T-helper 17 cell (primary cell): ENCODE measurements around the gene NCOA6. TPM values are rescaled to one million over a fixed set of nuclear protein-coding genes. Genes with fewer than 3 reads are reported as not detected.
"Not testable (repeated sequence)": the region's sequence is repeated elsewhere in the genome, so short reads cannot be mapped to it uniquely, and the experiment has no call there.

Experiments
- ATAC-seq: fragments of 150-1000 bp; cut with Tn5 transposase; 2 replicates; pipeline ENCODE4 v1.10.0; 2021; ENCODE audit warnings: mild to moderate bottlenecking, moderate library complexity
- DNase-seq, 3 donors: peaks; one replicate each; pipeline versions ENCODE4 v3.0.0 to v3.0.0-alpha.2; 2020 to 2021
- H3K9me3 ChIP-seq: one replicate; pipeline ENCODE4 v1.7.0; 2013; ENCODE audit warnings: low read length, mild to moderate bottlenecking; ENCODE audit not compliant: control insufficient read depth, poor library complexity, severe bottlenecking
- H3K27ac Mint-ChIP-seq: one replicate; pipeline ENCODE4 v1.8.0; 2022; ENCODE audit warnings: mild to moderate bottlenecking, moderate library complexity, mixed read lengths
- H3K27me3 Mint-ChIP-seq: one replicate; pipeline ENCODE4 v1.8.0; 2022; ENCODE audit warnings: mixed read lengths
- H3K36me3 Mint-ChIP-seq: one replicate; pipeline ENCODE4 v1.8.0; 2022; ENCODE audit warnings: low read depth, mixed read lengths
- H3K4me1 Mint-ChIP-seq: one replicate; pipeline ENCODE4 v1.8.0; 2022; ENCODE audit warnings: mild to moderate bottlenecking, mixed read lengths
- H3K4me3 Mint-ChIP-seq: one replicate; pipeline ENCODE4 v1.8.0; 2022; ENCODE audit warnings: mild to moderate bottlenecking, moderate library complexity, mixed read lengths
- total RNA-seq, 4 donors: library from RNA in 2 of 4; stranded (reverse) in 2 of 4; gene quantifications; one replicate each; pipeline ENCODE4 v1.2.3 and lab custom pipeline; 2022 to 2026

NCOA6 gene
- total RNA-seq, 2 donors from 2014 or later: 26.3 to 30.7 TPM

GRCh38 chr20:34820805-34821578, 4.5 kb downstream of the NCOA6 start:
- peak overlapping the region; percentile 63 for H3K27ac Mint-ChIP-seq
- peaks cover 51% of the 10 kb centered on the region for H3K4me1 Mint-ChIP-seq
- peaks cover 7% of the 10 kb centered on the region for H3K36me3 Mint-ChIP-seq
- DNase-seq (no peak), ATAC-seq (no peak)
- H3K9me3 ChIP-seq: no peaks in the 10 kb centered on the region
- no peak overlapping the region for H3K4me3 Mint-ChIP-seq
- H3K27me3 Mint-ChIP-seq: no peaks in the 10 kb centered on the region

GRCh38 chr20:34817801-34818200, 7.7 kb downstream of the NCOA6 start:
- H3K4me1 Mint-ChIP-seq: peaks cover 43% of the 10 kb centered on the region
- peaks cover 2% of the 10 kb centered on the region for H3K36me3 Mint-ChIP-seq
- H3K27ac Mint-ChIP-seq: no peak overlapping the region
- no peak overlapping the region for H3K4me3 Mint-ChIP-seq
- H3K27me3 Mint-ChIP-seq: no peaks in the 10 kb centered on the region
- H3K9me3 ChIP-seq: no peaks in the 10 kb centered on the region
- no peak for DNase-seq
- no peak for ATAC-seq

- H3K36me3 Mint-ChIP-seq: no peaks in the 10 kb centered on the region
- no peak overlapping the region for H3K4me3 Mint-ChIP-seq
- ATAC-seq: no peak
- no peak for DNase-seq
- H3K27me3 Mint-ChIP-seq: no peaks in the 10 kb centered on the region
- H3K9me3 ChIP-seq: no peaks in the 10 kb centered on the region
- H3K4me1 Mint-ChIP-seq: peaks cover 37% of the 10 kb centered on the region
- no peak overlapping the region for H3K27ac Mint-ChIP-seq
Observed at GRCh38 chr20:34817072-34817471, 8.4 kb downstream of the NCOA6 start.

GRCh38 chr20:34815636-34816035, 9.8 kb downstream of the NCOA6 start:
- Mint-ChIP-seq H3K4me1 (peaks cover 27% of the 10 kb centered on the region), H3K4me3 (no peak overlapping the region), H3K27ac (peak overlapping the region; percentile 72), H3K36me3 (no peaks in the 10 kb centered on the region), H3K27me3 (no peaks in the 10 kb centered on the region)
- no peak for DNase-seq
- H3K9me3 ChIP-seq: no peaks in the 10 kb centered on the region
- no peak for ATAC-seq

- no peak overlapping the region for H3K4me3 Mint-ChIP-seq
- H3K9me3 ChIP-seq: no peaks in the 10 kb centered on the region
- H3K4me1 Mint-ChIP-seq: peaks cover 12% of the 10 kb centered on the region
- DNase-seq (no peak), ATAC-seq (no peak)
- no peaks in the 10 kb centered on the region for H3K27me3 Mint-ChIP-seq
- H3K36me3 Mint-ChIP-seq: no peaks in the 10 kb centered on the region
- H3K27ac Mint-ChIP-seq: no peak overlapping the region
Observed at GRCh38 chr20:34808583-34808982, 16.9 kb downstream of the NCOA6 start.

GRCh38 chr20:34807944-34808465, 17.4 kb downstream of the NCOA6 start:
- not testable (repeated sequence) for ATAC-seq, H3K27me3 Mint-ChIP-seq, H3K9me3 ChIP-seq, H3K4me3 Mint-ChIP-seq, DNase-seq, H3K36me3 Mint-ChIP-seq, H3K27ac Mint-ChIP-seq
- H3K4me1 Mint-ChIP-seq: peaks cover 12% of the 10 kb centered on the region

GRCh38 chr20:34806255-34806654, 19.2 kb downstream of the NCOA6 start:
- no peaks in the 10 kb centered on the region for H3K9me3 ChIP-seq
- H3K27me3 Mint-ChIP-seq: no peaks in the 10 kb centered on the region
- H3K4me1 Mint-ChIP-seq: peaks cover 23% of the 10 kb centered on the region
- no peak for DNase-seq
- no peak for ATAC-seq
- no peaks in the 10 kb centered on the region for H3K36me3 Mint-ChIP-seq
- H3K27ac Mint-ChIP-seq: peak overlapping the region; percentile 2
- H3K4me3 Mint-ChIP-seq: no peak overlapping the region

GRCh38 chr20:34798871-34799270, 26.6 kb downstream of the NCOA6 start:
- Mint-ChIP-seq H3K4me1 (peaks cover 44% of the 10 kb centered on the region), H3K4me3 (no peak overlapping the region), H3K27me3 (no peaks in the 10 kb centered on the region), H3K36me3 (no peaks in the 10 kb centered on the region), H3K27ac (peak overlapping the region; percentile 49)
- DNase-seq (no peak), ATAC-seq (no peak)
- H3K9me3 ChIP-seq: no peaks in the 10 kb centered on the region

- Mint-ChIP-seq H3K36me3 (no peaks in the 10 kb centered on the region), H3K27ac (peak overlapping the region; percentile 49), H3K27me3 (no peaks in the 10 kb centered on the region), H3K4me1 (peaks cover 44% of the 10 kb centered on the region), H3K4me3 (no peak overlapping the region)
- ATAC-seq (no peak), DNase-seq (no peak)
- no peaks in the 10 kb centered on the region for H3K9me3 ChIP-seq
Observed at GRCh38 chr20:34798328-34798727, 27.1 kb downstream of the NCOA6 start.

GRCh38 chr20:34797012-34797995, 28.1 kb downstream of the NCOA6 start:
- Mint-ChIP-seq H3K27ac (no peak overlapping the region), H3K4me1 (peaks cover 43% of the 10 kb centered on the region), H3K4me3 (no peak overlapping the region)

GRCh38 chr20:34794006-34794585, 31.4 kb downstream of the NCOA6 start:
- no peak for DNase-seq
- peak overlapping the region; percentile 16 for H3K27ac Mint-ChIP-seq
- no peaks in the 10 kb centered on the region for H3K9me3 ChIP-seq
- ATAC-seq: no peak
- H3K4me3 Mint-ChIP-seq: no peak overlapping the region
- H3K27me3 Mint-ChIP-seq: no peaks in the 10 kb centered on the region
- no peaks in the 10 kb centered on the region for H3K36me3 Mint-ChIP-seq
- H3K4me1 Mint-ChIP-seq: peaks cover 24% of the 10 kb centered on the region

More at GRCh38 chr20:34797012-34797995, 28.1 kb downstream of the NCOA6 start:
- no peaks in the 10 kb centered on the region for H3K36me3 Mint-ChIP-seq
- DNase-seq (no peak), ATAC-seq (no peak)
- H3K9me3 ChIP-seq: no peaks in the 10 kb centered on the region
- no peaks in the 10 kb centered on the region for H3K27me3 Mint-ChIP-seq

GRCh38 chr20:34792687-34793363, 32.6 kb downstream of the NCOA6 start:
- Mint-ChIP-seq H3K4me3 (no peak overlapping the region), H3K36me3 (no peaks in the 10 kb centered on the region), H3K4me1 (peaks cover 15% of the 10 kb centered on the region), H3K27ac (no peak overlapping the region), H3K27me3 (no peaks in the 10 kb centered on the region)
- H3K9me3 ChIP-seq: no peaks in the 10 kb centered on the region
- DNase-seq (no peak), ATAC-seq (no peak)
